Measurements from ENCODE around the gene ABCA12.

DNA sequence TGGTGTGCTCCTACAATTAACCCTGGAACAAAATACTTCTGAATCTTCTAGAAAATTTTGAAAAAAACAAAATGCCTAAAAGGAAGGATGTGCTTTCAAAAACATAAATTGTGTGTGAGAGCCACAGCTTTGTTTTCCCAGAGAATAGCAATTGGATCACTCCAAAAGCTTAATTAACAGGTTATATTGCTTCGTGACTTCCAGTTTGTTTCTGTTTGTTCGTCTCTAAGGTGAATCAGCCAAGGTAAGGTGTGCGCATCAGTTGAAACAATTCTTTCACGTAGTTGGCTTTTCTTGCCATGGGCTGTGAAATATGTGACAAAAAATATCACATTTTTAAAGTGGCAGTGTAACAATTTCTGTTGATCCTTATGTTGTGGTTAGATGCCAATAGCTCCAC is 238.7 kb downstream of the ABCA12 start:
- no peak for TF ChIP-seq EZH2phosphoT487 (IDR thresholded peaks at IDR 0.05; ENCODE audit: low read depth)
- TF ChIP-seq, protein P1, sequence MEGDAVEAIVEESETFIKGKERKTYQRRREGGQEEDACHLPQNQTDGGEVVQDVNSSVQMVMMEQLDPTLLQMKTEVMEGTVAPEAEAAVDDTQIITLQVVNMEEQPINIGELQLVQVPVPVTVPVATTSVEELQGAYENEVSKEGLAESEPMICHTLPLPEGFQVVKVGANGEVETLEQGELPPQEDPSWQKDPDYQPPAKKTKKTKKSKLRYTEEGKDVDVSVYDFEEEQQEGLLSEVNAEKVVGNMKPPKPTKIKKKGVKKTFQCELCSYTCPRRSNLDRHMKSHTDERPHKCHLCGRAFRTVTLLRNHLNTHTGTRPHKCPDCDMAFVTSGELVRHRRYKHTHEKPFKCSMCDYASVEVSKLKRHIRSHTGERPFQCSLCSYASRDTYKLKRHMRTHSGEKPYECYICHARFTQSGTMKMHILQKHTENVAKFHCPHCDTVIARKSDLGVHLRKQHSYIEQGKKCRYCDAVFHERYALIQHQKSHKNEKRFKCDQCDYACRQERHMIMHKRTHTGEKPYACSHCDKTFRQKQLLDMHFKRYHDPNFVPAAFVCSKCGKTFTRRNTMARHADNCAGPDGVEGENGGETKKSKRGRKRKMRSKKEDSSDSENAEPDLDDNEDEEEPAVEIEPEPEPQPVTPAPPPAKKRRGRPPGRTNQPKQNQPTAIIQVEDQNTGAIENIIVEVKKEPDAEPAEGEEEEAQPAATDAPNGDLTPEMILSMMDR (IDR thresholded peaks at IDR 0.05; ENCODE audit: low read depth, low read length): no peak
